HG03571 (cell line): ENCODE data around the gene ALDH1B1.
"Not testable (repeated sequence)": the region's sequence is repeated elsewhere in the genome, so short reads cannot be mapped to it uniquely, and the experiment has no call there.

Experiments used
- ATAC-seq: cut with Tn5 transposase; IDR thresholded peaks from one replicate; pipeline ENCODE4 v1.9.1; 2021; ENCODE audit not compliant: unreplicated experiment

Gene ALDH1B1

DNA sequence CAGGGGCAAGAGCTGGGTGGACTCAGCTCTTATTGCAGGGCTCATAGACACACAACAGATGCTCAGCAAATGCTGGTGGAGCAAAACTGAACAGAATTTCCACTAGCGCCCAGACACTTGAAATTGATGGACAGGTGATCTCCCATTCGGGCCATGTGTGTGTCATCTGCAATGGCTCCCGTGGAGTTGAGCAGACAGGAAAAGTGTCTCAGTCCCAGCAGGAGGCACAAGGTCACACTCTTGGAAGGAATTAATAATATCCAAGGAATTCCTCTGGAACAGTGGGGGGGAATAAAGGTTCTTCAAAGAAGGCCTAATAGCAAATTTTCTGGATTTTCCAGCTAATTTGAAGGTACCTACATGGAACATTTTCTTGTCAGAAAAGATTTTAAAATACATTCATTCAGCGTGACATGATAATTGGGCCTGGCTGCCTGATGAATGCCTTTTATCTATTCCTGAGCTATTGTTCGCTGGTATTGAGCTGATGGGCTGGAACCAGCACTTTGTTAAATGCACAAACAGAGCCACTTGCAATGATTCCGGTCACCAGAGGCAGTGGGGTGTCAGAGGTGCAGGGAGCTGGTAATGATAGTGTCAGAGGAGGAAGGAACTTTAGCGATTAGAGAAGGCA lies 31.5 kb upstream of the ALDH1B1 start:
- ATAC-seq: no peak

DNA sequence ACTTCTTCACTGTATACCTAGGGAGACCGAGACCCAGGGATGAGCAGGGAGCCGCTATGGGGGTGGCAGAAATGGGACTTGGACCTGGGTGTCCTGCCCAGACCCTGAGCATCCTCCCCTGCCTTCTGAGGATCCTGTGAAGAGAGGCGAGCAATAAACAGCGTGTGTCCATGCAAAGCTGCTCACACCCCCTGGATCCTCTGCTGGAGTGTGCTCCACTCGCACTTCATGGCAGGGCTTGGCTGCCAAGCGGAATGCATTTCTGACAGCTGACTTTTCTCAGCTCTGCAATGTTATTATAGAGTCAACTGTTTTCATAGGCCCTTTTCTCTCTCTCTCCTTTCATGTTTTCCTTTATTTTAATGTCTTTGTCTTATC lies 31.0 kb upstream of the ALDH1B1 start:
- ATAC-seq: no peak

DNA sequence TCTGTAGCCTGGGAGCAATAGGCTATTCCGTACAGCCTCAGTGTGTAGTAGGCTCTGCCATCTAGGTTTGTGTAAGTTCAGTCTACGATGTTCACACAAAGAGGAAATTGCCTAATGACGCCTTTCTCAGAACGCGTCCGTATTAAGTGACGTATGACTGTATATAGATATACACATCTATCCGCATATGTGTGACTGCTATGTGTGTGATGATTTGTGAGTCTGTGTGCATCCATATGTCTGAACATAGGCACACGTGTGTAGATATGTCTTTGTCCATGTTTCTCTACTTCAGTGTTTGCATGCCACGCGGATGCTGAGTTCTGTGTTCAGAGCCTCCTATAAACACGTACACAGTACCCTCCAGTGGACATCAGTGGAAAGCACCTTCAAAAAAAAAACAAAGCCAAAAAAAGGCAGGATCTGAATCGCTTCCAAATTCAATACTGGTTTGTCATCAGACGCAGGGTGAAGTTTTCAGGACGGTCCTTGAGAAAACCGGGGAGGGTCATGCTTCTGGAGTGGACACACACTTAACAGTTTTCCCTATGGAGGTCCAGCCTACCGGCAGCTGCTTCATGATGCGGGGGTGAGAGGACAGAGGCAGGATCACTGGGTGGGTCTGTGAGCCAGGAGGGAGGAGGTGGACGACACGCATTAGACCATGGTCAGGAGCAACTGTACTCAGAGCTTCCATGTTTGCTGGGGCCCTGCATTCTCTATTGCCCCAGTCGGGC lies 29.5 kb upstream of the ALDH1B1 start:
- ATAC-seq: no peak

DNA sequence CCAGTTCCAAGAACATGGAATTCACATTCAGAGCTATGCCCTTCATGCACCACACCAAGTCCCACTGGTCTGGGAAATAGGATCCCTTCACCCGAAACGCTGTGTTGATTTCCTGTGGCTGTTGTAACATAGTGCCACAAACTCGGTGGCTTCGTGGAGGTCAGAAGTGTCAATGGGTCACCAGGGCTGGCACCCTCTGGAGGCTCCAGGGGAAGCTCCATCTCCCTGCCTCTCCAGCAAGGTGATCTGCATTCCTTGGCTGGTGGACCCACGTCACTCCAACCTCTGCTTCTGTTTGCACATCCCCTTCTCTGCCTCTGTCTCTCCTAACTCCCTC lies 28.9 kb upstream of the ALDH1B1 start:
- ATAC-seq: no peak

DNA sequence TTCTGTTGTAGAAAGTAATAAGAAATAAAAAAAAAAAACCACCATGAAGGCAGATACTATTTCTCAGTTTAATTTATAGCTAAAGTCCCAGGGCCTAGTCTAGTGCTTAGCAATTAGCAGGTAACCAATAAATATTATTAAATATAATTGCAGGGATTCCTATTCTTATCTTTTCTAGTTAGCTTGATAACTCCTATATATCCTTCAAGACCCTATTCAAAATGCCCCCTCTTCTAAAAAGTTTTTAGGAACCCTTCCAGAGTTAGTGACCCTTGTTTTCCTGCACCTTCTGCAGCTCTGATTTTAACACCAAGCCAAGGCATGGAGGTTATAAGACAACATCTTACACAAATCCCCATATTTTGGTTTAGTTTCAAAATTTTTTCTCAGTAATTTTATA lies 24.6 kb upstream of the ALDH1B1 start:
- ATAC-seq: no peak

DNA sequence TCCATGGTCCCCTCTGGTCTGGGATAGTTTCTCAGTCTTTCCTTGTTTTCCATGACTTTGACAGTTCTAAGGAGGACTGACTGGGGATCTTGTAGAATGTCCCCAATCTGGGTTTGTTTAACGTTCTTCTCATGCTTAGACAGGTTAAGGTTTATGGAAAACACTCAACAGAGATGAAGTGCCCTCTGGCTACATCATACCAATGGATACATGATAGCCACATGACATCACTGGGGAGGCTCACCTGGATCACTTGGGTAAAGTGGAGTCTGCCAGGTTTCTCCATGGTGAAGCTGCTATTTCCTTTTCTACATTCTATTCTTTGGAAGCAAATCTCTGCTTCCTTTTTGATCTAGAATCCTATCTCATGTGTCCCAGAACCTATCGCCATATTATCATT lies 23.8 kb upstream of the ALDH1B1 start:
- ATAC-seq: no peak

DNA sequence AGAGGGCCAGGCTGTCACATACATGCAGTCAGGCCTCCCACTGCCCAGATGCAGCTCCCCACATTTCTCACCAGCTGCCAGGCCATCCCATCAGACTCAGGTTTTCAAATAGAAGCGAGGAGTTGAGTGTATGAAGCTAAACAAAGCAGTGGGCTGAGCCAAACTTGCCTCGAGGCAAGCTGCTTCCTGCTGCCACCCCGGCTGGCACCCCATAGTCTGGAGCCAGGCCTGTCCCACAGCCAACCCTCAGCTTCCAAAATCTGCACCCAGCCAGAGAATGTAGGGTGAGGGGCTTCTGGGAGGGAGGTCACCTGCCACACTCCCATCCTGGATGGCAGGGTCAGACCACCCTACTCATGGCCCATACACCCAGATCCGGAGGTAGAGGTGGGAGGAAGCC lies 22.3 kb upstream of the ALDH1B1 start:
- no peak for ATAC-seq

DNA sequence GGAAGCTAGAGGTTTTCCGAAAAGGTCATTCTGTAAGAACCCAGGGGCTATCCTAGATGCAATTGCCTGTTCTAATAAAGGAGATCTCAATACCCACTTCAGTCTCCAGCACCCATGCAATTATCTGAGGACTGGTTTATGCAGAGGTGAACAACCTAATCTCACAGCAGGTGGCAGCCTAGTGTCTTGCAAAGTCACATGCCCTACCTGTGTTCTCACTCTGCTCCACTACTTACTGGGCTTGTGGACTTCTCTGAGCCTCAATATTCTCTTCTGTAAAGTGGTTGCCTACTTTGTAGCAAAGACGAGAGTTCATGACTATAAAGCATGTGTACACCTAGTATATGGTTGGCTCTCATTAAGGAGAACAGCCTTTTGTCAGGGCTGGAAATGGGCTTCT lies 21.0 kb upstream of the ALDH1B1 start:
- ATAC-seq: peak; percentile 51

DNA sequence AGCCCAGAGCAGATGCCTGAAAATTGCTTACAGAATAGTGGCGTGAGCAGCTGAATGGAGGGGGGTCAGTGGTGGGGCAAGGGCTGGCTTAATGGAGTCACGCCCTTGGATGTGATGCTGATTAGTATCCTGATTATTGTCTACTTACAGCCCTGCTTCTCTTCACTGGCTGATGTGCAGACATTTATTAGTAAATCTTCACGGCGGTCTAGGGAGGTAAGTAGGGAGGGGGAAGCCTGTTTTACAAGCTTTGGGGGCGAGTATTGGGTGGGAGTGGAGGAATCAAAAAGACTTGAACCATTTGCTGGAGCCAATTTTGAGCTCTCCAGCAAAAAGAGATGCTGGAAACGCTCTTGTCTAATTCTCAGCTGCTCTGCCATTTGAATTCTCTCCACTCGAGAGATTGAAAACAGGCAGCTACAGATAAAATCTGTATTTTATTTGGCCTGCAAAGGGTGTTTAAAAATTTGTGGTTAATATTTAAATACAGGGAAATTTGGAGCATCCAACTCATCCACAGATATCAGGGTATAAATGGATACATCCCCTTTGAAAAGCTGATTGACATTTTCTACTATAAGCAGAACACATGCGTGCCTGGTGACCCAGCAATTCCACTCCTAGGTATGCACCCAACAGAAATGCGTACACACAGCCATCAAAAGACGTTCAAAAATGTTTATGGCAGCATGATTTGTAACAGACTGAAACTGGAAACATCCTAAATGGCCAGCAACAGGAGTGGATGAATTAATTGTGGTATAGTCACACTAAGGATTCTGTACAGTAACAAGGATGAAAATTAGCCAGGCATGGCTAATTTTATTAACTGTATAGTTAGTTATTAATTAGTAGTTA lies 19.5 kb upstream of the ALDH1B1 start:
- ATAC-seq: no peak

DNA sequence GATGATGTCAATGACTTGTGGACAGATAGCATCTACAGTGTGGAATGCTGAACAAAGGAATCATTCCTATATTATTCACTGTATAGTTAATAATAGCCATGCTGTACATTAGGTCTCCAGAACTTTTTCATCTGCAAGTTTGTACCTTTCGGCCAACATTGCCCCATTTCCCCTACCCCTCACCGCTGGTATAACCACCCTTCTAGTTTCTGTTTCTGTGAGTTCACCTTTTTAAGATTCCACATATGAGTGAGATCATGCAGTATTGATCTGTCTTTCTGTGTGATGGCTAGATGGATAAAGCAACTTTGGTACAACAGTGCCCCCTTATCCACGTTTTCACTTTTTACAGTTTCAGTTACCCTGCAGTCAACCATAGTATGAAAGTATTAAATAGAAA lies 18.8 kb upstream of the ALDH1B1 start:
- ATAC-seq: no peak

DNA sequence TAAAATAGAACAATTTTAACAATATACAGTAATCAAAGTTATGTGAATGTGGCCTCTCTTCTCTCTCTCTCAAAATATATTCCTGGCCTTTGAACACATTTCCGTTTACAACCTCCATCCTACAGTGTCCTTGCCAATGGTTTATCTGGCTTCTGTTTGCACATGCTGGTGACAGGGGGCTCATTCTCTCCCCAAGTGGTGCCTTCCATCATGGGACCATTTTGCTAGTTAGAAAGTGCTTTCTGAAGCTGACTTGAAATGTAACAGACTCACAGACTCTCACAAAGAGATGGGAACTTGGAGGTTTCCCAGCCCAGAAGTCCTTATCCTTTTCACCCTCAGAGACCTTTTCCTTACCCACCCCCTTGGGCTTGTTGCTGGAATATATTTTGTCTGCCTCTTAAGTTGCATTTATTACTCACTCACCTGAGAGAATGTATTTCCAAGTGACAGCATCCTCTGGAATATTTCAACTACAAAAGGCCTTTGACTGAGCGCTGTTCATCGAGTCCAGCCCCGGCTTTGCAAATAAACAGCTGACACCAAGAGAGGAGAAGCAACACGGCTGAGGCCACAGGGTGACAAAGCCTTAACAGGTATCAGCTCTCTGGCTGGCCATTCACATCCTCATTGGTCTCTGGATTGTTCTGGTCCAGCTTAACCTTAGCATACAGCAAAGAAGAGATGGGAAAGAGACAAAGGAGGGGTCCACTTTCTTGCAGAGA lies 17.5 kb upstream of the ALDH1B1 start:
- no peak for ATAC-seq

DNA sequence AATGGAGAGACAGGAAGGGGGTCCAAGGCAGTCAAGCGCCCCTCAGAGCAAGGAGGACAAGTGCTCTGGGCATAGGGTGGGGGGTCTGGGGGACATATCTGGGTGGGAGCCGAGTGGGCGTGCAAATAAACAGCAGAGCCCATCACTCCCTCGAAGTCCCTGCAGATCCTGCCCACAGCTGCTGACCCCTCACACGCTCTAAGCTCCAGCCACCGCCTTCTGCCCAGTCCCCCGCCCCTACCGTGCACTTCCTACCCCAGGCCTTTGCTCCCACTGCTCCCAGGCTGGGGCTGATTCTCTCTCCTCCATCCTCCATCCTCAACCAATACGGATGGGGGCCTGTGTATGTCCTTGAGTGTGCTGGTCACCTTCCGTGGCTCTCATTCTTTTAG lies 16.9 kb upstream of the ALDH1B1 start:
- no peak for ATAC-seq

DNA sequence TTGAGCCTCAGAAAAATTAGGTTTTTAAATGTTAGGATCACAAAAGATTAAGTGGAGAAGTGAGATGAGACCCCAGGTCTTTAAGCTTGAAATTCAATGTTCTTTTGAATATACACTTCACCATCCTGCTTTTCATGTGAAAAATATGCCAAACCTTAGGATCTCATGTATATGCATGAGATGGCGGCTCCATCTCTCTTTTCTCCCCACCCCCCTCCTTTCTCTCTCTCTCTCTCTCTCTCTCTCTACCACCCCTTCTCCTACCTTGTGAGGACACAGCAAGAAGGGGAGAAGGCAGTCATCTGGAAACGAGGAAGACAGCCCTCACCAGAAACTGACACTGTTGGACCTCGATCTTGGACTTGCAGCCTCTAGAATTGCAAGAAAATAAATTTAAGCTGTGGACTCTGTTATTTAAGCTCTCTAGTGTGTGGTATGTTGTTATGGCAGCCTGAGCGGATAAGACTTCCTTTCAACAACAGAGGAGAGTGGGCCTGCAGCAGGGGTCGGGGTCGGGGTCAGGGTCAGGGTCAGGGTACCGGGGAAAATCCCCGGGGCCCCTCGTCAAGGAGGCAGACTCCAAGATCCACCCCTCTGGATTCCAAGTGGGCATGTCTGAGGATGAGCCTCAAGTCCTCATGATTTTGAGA lies 16.4 kb upstream of the ALDH1B1 start:
- ATAC-seq: no peak

DNA sequence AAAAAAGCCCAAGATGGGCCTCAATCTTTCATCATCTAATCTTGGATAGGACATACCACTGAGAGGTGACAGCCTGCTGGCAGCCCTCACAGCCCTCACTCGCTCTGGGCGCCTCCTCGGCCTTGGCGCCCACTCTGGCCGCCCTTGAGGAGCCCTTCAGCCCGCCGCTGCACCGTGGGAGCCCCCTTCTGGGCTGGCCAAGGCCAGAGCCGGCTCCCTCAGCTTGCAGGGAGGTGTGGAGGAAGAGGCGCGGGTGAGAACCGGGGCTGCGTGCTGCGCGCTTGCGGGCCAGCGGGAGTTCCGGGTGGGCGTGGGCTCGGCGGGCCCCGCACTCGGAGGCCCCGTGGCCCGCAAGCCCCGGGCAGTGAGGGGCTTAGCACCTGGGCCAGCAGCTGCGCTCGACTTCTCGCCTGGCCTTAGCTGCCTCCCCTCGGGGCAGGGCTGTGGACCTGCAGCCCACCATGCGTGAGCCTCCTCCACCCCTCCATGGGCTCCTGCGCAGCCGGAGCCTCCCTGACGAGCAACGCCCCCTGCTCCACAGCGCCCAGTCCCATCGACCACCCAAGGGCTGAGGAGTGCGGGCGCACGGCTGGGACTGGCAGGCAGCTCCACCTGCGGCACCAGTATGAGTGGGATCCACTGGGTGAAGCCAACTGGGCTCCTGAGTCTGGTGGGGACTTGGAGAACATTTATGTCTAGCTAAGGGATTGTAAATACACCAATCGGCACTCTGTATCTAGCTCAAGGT lies 15.0 kb upstream of the ALDH1B1 start:
- ATAC-seq: not testable (repeated sequence)

DNA sequence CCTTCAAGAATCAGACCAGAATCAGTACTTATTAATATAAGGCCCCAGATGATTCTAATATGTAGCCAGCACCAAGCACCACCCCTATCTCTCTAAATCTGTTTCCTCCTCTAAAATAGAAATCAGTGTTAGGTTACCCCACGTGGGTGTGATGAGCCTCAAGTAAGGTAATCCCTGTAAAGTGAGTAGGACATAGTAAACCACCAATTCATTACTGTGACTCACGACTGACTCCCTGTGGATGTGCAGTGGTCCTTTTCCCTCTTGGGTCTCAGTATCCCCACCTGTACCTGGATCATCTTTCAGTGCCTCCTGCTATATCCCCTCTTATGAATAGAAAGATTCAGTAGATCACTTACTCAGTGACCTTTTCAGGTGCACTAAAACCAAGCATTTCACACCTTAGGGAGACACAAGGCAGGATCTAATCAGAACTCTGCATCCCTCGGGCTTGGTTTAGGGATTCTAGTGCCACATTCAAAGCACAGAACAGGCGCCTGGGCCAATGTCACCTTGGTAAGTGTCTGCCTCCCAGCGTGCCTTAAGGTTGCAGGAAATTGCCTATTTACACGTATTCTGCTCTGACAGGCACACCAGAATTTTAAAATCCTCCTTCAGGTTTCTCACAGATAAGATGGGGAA lies 12.2 kb upstream of the ALDH1B1 start:
- ATAC-seq: no peak

DNA sequence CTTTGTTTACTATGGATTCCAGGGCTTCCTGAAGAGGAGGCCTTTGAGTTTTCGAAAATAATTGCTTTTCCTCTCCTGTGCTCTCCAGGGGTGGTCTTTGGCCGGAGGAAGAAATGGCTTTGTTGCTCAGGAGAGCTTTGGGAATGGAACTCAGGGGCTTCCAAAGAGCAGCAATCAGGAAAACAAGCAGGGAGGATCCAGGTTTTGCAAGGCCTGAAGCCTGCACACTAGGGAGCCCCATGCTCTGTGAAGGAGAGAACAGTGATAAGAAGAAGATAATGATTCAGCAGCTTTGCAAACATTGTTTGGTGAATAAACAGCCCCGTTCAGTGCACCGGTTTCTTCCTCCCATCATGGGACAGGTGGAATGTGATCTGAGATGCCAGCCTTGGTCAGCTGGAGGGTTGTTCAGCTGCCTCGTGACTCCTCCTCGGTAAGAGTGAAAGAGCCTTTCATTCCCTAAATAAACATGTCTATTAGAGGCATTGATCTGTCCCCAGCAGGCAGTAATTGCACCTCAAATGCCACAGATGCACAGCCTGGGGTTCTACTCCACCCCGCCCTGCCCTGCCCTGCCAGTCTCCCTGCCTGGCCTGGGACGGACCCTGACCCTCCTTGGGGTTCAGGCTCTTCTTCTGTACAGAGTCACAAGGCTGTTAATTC lies 11.5 kb upstream of the ALDH1B1 start:
- ATAC-seq: no peak

DNA sequence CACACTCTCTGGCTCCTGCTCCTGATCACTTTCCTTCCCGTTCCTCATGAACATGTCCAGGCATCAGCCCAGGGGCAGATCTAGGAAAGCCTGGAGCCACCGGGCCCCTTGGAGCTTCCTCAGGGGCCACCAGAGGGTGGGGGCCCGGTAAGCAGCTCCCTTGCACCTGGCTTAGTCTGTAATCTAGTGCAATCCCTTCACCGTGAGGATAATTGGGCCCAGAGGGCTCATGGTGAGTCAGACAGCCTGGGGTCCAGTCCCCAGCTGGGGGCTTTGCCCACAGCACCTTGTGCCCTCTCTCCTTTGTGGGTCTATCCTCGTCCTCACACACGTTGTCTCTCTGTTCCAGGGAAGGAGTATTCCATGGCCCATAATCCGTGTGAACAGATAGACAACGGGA lies 10.4 kb upstream of the ALDH1B1 start:
- ATAC-seq: no peak

DNA sequence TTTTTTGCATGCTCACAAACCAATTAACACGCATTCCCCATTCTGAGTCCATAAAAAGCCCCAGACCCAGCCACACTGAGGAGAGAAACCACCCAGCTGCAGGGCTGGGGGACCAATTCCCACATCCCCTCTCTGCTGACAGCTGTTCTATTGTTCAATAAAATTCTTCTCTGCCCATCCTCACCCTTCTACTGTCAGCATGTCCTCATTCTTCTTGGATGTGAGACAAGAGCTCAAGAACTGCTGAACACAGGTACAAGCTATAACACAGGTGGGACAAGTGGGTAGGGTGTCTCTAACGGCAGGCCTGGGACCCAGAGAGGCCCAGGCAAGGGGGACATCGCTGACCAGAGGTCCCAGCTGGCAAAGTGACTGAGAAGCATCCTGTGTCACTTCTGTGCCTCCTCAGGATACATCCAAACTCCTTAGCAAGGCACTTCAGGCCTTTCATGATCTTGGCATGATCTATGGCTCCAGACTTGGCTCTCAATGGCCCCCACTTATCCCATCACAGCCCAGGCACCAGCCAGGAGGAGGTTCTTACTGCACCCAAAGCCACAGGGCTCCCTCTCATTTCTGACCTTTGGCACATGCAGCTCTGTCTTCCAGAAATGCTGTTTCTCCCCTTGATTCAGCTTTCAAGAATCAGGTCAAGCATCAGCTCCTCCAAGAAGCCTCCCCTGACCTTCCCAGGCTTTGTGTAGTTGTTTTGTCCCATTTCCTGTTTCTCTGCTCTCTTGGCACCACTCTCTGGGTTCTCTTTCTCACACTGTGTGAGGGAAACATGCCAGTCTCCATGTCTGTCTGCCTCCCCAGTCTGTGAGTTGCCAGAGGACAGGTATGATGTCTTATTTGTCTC lies 7.3 kb upstream of the ALDH1B1 start:
- no peak for ATAC-seq
